Measurements from ENCODE around the gene RAB29. TPM values are rescaled to one million over a fixed set of nuclear protein-coding genes. Genes with fewer than 3 reads are reported as not detected.
"Not testable (repeated sequence)": the region's sequence is repeated elsewhere in the genome, so short reads cannot be mapped to it uniquely, and the experiment has no call there.

Gene RAB29, protein sequence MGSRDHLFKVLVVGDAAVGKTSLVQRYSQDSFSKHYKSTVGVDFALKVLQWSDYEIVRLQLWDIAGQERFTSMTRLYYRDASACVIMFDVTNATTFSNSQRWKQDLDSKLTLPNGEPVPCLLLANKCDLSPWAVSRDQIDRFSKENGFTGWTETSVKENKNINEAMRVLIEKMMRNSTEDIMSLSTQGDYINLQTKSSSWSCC
- total RNA-seq = 10 to 100 TPM; 34.1 TPM

DNA sequence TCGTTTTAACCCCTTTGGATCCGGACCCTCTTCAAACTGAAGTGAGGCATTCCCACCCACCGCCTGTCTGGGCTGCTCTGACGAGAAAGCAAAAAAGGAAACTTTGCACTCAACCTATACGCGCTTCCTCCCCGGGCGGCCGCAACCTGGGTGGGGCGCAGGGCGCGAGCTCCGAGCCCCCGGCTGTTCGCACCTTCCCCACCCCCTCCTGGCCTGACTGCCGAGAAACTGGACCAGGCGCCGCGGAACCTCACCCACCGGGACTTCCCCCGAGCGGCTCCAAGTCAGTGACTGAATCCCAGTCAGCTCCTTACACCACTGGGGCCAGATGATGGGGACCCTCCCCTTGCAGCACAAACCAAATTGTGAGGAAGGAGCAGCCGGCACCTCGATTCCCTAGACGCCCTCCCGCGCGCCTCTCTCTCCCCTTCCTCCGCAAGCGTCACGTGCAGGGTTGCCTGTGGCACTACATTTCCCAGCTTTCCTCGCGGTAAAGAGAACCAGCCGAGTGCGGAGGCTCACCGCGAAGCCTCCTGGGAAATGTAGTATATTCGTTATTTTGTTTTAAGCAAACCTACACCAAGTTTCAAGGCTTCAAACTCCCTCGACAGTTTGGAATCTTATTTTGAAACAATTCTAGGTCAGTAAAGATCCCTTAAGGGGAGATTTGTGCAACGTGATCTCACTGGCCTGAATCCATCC is at the start of gene RAB29:
TSS of gene RAB29 (minus strand) at position 468 of the 702 bp plus-strand sequence. CDS start 526 bp downstream, outside the sequence.
- CTCF ChIA-PET = interaction anchor here (1.9 to 2.0 kb wide), 2 partner anchors 64 to 117 kb away, joined by 4 to 8 read pairs; no protein-coding TSS in a partner anchor

DNA sequence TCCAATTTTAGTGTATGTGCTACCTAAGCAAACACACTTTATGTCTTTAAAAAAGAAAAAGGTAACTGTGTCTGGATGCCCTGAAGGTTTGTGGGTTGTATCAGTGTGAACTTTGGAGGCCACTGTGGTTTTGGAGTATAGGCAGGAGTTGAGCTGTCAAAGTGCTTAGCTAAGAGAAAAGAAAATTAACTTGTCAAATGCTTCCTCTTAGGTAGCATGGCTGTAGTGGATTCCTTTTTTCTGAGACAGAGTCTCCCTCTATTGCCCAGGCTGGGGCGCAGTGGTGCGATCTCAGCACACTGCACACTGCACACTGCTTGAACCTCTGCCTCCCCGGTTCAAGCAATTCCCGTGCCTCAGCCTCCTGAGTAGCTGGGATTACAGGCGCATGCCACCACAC is 48.9 kb upstream of the RAB29 start:
- ChIA-PET POLR2A (no interaction called here), CTCF (no interaction called here)

More for the DNA sequence above, at the start of gene RAB29:
- POLR2A ChIA-PET = interaction anchor here (0.5 to 2.3 kb wide), 4 partner anchors 26 to 604 kb away, joined by 3 to 15 read pairs (median 4); partner anchors contain the start of gene NUCKS1

DNA sequence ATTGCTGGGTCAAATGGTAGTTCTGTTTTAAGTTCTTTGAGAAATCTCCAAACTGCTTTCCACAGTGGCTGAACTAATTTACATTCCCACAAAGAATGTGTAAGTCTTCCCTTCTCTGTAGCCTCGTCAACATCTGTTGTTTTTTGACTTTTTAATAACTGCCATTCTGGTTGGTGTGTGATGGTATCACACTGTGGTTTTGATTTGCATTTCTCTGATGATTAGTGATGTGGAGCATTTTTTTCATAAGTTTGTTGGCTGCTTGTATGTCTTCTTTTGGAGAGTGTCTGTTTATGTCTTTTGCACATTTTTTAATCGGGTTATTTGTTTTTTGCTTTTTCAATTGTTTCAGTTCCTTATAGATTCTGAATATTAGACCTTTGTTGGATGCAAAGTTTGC is 48.0 kb upstream of the RAB29 start:
- CTCF ChIA-PET, POLR2A ChIA-PET: not testable (repeated sequence)

DNA sequence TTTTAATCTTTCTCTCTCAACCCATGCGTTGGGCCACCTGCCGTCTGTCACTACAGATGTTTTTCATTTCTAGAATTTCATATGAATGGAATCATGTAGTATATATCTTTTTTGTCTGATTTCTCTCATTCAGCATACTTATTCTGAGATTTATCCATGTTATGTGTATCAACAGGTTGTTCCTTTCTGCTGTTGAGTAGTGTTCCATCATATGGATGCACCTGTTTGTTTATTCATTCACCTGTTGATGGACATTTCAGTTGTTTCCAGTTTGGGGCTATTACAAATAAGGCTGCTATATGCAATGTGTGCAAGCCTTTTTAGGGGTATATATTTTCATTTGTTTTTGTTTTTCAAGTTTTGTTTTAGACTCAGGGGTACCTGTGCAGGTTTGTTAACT is 47.1 kb upstream of the RAB29 start:
- CTCF ChIA-PET = no interaction called here
- POLR2A ChIA-PET = no interaction called here

DNA sequence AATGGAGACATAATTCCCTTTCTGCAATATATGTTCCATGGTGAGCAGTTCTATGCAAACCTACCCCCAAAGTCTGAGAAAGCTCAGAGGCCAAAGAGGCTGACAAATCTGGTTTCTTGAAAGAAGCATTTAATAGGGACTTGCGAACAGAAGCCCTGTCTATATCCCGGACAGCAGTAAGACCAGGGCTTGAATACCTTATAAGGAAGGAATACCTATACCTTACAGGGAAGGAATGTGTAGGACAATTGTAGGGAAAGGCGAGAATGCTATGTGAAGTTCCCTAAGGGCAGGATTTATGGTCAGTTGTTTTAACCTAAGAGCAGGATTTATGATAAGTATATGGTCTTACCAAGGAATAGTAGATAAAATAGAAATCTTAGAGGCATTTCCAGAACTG is 42.7 kb upstream of the RAB29 start:
- CTCF ChIA-PET = interaction anchor here (1.0 kb wide), 1 partner anchor 26 kb away, joined by 3 read pairs; no protein-coding TSS in a partner anchor
- POLR2A ChIA-PET = no interaction called here

DNA sequence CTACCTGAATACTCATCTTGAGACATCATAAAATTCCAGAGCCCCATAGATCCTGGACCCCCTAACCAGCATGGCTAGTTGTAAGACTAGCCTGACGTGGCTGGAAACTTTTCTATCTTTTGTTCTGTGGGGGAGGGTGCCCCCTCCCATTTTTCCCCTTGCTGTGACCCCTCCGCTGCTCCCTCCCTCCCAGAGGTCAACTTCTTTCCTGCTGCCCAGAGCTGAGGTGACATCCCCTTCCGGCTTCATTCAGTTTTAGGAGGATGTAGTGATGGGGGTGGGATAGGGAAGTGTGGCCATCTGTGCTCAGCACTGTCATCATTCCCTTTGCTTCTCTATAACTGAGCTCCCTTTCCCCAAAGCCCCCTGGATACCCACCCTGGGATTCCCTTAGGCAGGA is 42.1 kb upstream of the RAB29 start:
- POLR2A ChIA-PET = interaction anchor here (0.6 kb wide), 2 partner anchors 12 to 710 kb away, joined by 3 to 6 read pairs; no protein-coding TSS in a partner anchor
- CTCF ChIA-PET = no interaction called here

DNA sequence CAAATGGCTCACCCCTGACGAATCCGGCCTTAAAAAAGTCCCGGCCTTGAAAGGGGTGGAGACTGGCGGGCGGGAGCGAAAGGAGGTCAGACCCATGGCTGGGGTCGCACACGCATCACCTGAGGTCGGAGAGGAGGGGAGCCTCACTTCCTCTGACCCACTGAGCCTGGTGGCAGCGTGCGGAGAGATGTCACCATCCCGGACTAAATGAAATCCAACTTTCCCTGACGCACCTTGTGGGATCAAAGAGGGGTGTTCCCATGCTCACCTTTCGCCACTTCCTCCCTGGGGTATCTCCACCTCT is 38.4 kb upstream of the RAB29 start:
- ChIA-PET CTCF (interaction anchor here (1.5 kb wide), 1 partner anchor 164 kb away, joined by 4 read pairs; no protein-coding TSS in a partner anchor), POLR2A (no interaction called here)

DNA sequence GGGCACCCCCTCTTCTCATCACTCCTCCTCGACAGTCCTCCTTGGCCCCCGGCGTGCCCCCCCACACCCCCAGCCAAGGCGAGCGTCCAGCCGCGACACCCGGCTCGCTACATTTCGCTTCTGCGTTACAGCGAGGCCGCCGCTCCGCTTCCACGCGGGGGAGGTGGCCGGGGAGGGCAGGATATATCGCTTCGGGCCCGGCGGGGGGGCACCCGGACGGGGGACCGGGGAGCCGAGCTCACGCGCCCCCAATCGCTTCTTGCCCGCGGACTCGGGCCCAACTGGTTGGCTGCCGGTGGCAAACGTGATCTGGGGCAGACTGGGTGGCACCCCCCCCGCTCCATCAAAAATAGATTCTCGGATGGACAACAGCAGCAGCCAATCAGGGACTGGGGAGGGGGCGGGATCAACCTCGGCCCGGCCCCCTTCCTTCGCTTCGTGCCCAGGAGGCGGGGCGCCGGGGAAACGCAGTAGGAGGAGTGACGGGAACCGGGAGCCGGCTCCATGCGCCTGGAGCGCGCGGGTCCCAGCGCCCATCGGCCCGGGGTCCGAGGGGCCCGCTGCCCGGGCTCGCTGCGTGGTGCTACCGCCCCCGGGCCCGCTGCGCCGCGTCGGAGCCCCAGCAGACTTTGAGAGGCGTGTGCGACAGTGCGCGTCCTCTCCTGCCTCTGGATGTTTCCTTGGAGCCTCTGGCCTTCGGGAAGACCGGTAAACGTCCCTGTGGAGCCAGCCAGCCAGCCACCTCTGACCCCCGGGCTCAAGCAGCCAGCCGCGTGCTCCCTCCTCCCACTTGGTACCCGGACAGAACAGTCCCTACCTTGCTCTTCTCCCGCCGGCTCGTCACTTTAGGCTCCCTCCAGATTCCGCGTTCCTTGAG is 37.8 kb upstream of the RAB29 start, which contains the start of gene SLC41A1:
TSS of gene SLC41A1 (minus strand) at position 321 of the 877 bp plus-strand sequence. CDS start 2,757 bp downstream, outside the sequence.
- ChIA-PET CTCF (no interaction called here), POLR2A (interaction anchor here (0.5 kb wide), 2 partner anchors 37 to 615 kb away, joined by 4 read pairs; partner anchors contain the start of gene PM20D1)

DNA sequence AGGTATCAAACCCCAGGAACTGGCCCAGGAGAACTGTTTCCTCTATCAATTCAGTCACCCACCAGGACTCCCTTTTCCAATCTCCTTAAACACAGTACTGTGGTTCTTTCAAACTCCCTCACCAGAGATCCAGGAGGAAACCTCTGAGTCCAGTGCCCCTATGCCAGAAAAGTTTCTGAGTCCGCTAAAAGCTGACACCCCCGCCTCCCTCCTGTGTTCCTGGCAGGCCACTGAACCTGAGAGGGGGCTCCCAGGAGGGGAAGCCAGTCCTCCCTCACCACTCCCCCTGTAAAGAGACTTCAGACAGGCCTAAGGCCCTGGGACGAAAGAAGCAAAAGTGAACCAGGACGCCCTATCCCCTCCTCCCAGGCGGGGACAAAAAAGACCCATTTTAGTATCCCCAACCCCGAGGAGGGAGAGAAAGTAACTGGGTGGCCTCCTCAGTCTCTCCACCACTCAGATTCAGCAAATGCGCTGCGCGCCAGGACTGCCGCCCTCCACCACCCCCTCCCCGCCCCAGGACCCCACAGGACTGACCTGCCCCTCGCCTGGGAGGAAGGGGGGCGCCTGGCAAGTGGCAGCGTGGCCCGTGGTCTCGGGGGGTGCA is 37.1 kb upstream of the RAB29 start:
- POLR2A ChIA-PET = interaction anchor here (0.5 kb wide), 1 partner anchor 614 kb away, joined by 4 read pairs; no protein-coding TSS in a partner anchor
- CTCF ChIA-PET = interaction anchor here (0.6 to 1.2 kb wide), 2 partner anchors 24 to 157 kb away, joined by 3 to 4 read pairs; no protein-coding TSS in a partner anchor

DNA sequence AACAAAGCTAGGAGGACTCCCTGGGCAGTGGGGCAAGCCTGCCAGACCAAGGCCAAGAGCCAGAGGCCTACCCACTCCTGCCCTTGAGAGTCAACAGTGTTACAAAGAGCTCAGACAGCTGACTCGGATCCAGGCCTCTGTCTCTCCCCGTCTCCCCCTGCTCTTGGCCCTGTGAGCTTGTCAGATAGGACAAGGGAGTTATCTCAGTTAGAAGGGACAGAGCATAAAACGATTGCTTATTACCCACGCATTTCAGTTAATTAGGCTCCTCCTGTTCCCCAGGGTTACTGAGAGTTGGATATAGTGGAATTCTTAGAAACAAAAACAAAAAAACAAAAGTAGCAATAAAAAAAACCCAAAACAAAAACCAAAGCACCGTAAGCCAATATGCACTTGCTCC is 36.4 kb upstream of the RAB29 start:
- CTCF ChIA-PET = interaction anchor here (0.5 to 1.2 kb wide), 3 partner anchors 23 to 157 kb away, joined by 3 to 4 read pairs (median 4); no protein-coding TSS in a partner anchor
- POLR2A ChIA-PET = no interaction called here

DNA sequence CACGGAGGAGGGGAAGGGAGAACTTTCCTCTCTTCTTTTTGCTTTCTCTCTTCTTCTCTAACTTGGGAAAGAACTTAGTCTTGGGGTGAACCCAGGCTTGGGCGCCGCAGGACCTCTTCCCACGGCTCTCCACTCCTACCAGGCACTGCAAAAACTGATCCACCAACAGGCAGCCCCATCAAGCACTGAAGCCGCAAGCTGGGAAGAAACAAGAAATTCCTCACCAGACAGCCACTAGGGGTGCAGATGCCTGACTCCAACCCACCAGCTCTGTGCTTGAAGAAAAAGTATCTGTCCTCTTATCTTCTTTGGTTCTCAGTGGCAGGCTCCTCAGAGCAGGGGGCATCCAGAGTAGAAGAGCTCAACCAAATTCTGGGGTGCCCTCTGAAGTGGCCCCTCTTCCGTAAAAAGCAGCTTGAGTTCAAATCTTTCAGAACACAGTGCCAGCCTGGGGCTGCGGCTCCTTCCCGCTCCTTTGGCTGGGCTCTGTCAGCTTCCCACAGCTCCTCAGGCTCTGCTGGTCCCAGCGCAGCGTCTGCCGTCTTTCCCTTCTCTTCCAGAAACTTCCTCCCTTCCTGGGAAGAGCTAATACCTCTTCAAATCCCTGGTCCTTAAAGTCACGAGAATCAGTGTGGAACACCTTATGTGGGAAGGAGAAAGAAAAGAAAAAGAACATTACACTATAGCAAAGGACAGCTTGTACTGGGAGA is 35.3 kb upstream of the RAB29 start:
- ChIA-PET CTCF (no interaction called here), POLR2A (interaction anchor here (0.6 kb wide), 1 partner anchor 1416 kb away, joined by 6 read pairs; no protein-coding TSS in a partner anchor)

DNA sequence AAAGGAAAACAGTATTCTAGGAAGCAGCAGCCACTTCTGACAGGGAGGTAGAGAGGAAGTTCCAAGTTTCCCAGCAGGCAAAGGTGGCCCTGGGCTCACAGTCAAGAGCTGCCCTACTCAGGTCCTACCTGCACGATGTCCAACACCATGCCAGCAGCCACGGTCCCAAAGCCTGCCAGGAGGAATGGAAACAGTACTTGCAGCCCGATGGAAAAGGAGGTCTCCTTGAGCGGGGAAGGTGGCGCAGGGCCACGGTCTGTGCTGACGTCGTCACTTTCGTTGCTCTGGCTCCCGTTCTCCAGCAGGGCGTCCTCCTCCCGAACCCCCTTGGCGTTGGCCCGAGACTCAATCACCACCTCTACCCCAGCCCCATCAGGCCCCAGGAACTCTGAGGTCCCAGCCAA is 34.7 kb upstream of the RAB29 start:
- CTCF ChIA-PET = no interaction called here
- POLR2A ChIA-PET = interaction anchor here (0.6 kb wide), 1 partner anchor 1416 kb away, joined by 6 read pairs; no protein-coding TSS in a partner anchor

DNA sequence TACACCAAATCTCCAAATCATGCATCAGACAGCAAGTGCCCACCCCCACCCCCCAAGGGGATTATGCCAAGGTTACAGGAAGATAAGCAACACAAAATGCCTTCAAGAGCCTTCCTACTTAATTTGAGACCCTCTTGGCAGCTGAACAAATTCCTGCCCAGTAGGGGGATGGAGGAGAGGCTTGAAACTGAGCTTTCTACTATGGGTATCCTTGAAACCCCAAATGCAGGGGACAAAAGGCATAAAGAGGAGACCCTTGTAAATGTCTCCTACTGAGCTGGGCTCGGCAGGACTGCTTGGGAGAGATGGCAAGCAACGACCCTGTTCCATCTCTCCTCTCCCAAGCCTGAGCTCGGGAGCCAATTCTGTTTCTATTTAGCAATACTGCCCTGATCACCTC is 34.2 kb upstream of the RAB29 start:
- POLR2A ChIA-PET = no interaction called here
- CTCF ChIA-PET = interaction anchor here (1.4 kb wide), 1 partner anchor 18 kb away, joined by 3 read pairs; no protein-coding TSS in a partner anchor

DNA sequence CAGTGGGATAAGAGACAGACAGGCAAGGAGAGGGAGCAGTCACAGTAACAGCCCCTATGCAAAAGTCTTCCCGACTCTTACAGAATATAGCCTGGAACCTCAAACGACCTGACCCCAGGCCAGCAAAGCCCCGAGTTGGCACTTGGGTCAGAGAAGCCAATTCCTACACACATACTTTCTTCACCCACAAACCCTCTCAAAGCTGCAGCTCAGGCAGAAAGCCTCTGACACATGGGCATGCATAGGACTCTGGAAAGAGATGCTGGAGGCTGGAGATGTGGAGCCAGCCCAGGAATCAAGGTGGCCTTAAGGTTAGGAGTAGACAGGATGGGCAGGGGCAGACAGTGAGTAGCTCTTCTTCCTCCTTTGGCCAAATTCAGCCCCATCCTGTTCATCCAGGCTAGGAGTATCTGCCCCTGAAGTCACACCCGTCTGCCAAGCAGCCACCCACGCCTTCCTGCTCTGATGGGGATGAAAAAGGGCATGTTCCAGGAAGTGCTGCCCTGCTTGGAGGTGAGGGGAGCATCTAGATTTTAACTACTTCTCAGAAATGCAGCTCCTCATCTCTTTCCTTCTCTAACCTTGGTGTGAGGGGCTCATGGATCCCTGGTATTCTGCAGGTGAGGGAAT is 29.9 kb upstream of the RAB29 start:
- ChIA-PET POLR2A (interaction anchor here (0.6 to 1.0 kb wide), 3 partner anchors 12 to 173 kb away, joined by 3 to 4 read pairs (median 3); no protein-coding TSS in a partner anchor), CTCF (interaction anchor here (1.2 to 2.2 kb wide), 2 partner anchors 94 to 172 kb away, joined by 3 to 9 read pairs; no protein-coding TSS in a partner anchor)

DNA sequence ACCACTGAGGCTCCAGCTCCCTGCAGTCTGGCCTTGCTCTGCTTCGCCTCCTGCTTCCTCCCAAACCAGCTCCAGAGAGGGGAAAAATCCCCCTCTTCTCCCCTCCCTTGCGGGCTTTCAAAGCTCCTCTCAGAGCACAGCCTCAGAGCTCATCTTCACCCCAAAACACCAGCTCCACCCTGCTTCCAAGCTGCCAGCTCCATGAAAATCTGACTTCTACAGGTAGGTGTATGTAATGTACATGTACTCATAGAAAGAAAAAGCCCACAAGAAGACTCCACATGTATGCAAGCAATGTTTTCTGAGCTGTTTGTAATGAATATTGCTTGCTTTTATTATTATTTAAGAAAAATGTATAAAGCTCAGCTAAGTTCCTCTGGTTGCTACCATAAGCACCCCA is 29.3 kb upstream of the RAB29 start:
- ChIA-PET POLR2A (interaction anchor here (0.6 to 1.0 kb wide), 2 partner anchors 59 to 172 kb away, joined by 3 to 4 read pairs; no protein-coding TSS in a partner anchor), CTCF (interaction anchor here (2.2 kb wide), 1 partner anchor 173 kb away, joined by 9 read pairs; no protein-coding TSS in a partner anchor)

DNA sequence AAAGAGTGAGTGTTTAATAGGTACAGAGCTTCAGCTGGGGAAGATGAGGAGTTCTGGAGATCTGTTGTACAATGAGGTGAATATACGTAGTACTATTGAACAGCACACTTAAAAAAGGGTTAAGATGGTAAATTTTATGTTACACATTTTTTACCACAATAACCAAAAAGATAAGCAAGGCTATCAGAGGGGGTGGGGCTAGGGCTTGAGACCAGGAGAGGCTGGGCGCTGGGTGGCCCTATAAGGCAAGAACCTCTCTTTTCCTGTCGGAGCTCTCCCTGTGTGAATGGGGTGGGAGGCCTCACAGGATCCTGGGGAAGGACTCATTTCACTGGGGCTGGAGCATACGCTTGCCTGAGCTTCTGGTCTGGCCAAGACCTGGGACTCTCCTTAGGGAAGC is 28.7 kb upstream of the RAB29 start:
- ChIA-PET CTCF (no interaction called here), POLR2A (no interaction called here)

DNA sequence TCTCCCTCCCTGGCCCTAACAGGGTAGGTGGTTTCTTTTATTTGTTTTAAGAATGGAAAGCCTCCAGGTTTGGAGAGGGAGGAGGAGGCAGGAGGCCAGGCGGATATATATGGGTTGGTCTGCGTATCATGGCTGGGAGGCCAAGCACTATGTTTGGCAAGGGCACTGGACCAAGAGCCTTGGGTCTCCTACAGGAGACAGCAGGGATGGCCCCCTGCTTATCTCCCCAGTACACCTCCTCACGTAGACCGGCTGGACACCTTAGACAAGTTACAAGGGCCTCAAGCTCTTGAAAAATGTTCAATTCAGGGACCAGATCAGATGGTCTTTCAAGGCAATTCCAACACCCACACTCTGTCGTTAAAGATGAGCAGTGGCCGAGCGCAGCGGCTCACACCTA is 26.8 kb upstream of the RAB29 start:
- CTCF ChIA-PET = no interaction called here
- POLR2A ChIA-PET = no interaction called here

Measured in activated CD8-positive, alpha-beta memory T cell treated with anti-CD3 and anti-CD28 coated beads for 36 hours (primary cell).